Measurements from ENCODE around the gene CTH. TPM values are rescaled to one million over a fixed set of nuclear protein-coding genes. Genes with fewer than 3 reads are reported as not detected.

The CTH gene
- total and polyA plus RNA-seq, 2 of the 4 experiments (the other 2 are of a cell fraction): 2.7 to 3.0 TPM

DNA sequence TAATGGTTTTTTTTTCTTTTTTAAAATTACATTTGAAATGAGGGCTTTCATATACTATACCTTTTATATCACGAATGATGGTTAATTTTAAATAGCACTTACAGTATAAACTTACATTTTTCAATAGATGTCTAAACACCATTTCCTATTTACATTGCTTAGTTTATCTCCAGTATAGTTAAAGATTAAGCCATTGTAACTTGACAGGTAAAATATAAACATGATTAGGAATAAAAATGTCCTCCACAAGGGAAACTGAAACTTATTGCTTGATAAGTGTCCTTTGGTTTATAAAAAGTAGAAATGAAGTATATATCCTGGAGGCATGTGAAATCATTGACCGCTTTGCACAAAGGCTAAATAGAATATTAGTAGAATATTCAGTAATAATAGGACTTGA, 20.2 kb downstream of the CTH start:
- no peak for ATAC-seq (ENCODE audit: low read depth)
- ChIA-PET POLR2A (ENCODE audit: unreplicated experiment) (no interaction called here), CTCF (no interaction called here)
- Histone ChIP-seq H3K27ac (ENCODE audit: insufficient read depth, low read length) (no peak overlapping the region), H4K5ac (ENCODE audit: low read depth, low read length) (no peak overlapping the region), H2BK120ac (ENCODE audit: low read depth, low read length) (no peak overlapping the region), H3K4ac (ENCODE audit: low read depth, low read length) (no peak overlapping the region), H3K9me1 (ENCODE audit: insufficient read depth, low read length) (no peaks in the 10 kb centered on the region), H3K4me2 (ENCODE audit: low read depth, low read length) (no peak overlapping the region), H2BK15ac (ENCODE audit: low read depth, low read length) (no peak overlapping the region), H3K79me1 (ENCODE audit: low read depth in 1 of 2, low read length in 2 of 2) (no peaks in the 10 kb centered on the region), H2AK5ac (ENCODE audit: low read depth, low read length) (no peak overlapping the region), H3K9ac (ENCODE audit: low read depth, low read length) (no peak overlapping the region), H3K4me1 (ENCODE audit: control insufficient read depth, insufficient read depth, low read length) (no peaks in the 10 kb centered on the region), H3K9me3 (ENCODE audit: control insufficient read depth, insufficient read depth, low read length) (no peaks in the 10 kb centered on the region), H2BK5ac (ENCODE audit: low read depth, low read length, poor library complexity, severe bottlenecking) (no peak overlapping the region), H3K14ac (replicated peaks; ENCODE audit: low read depth, low read length) (no peak overlapping the region), H3K56ac (ENCODE audit: extremely low read depth, insufficient read depth, low read length) (no peak overlapping the region), H3K4me3 (ENCODE audit: insufficient read depth, low read depth, low read length) (no peak overlapping the region), H4K20me1 (ENCODE audit: insufficient read depth, low read length) (no peaks in the 10 kb centered on the region), H3K23ac (ENCODE audit: low read depth, low read length) (no peak overlapping the region), H4K91ac (ENCODE audit: insufficient read depth, low read depth, low read length) (no peak overlapping the region), H4K8ac (ENCODE audit: low read depth in 2 of 2, low read length in 2 of 2) (no peak overlapping the region), H3K36me3 (ENCODE audit: control insufficient read depth, insufficient read depth, low read length) (peaks cover 7% of the 10 kb centered on the region), H2AFZ (replicated peaks; ENCODE audit: low read length, poor library complexity) (no peak overlapping the region), H3K18ac (ENCODE audit: low read depth, low read length) (no peak overlapping the region), H3K27me3 (ENCODE audit: control insufficient read depth, insufficient read depth, low read length) (no peaks in the 10 kb centered on the region), H2BK20ac (ENCODE audit: low read depth, low read length) (no peak overlapping the region), H2AK9ac (replicated peaks; ENCODE audit: low read depth, low read length, poor library complexity) (no peak overlapping the region)
- WGBS, 2 experiments (ENCODE audit: extremely low coverage in 2 of 2, insufficient read length in 1 of 2): no CpG with 5 or more reads among the region's 2 CpGs
- in situ Hi-C loops (cut with MboI; ENCODE audit: low sequenced_read_pairs): no loop called here
- dilution Hi-C loops (cut with HindIII; ENCODE audit: low sequenced_read_pairs, unreplicated experiment): no loop called here
- intact Hi-C loops (cut with micrococcal nuclease): no loop called here
- DNase-seq: no peak
- TF ChIP-seq NFE2L2 (IDR thresholded peaks at IDR 0.05; ENCODE audit: low read depth, low read length) (no peak), CEBPB (IDR thresholded peaks at IDR 0.05; ENCODE audit: low read depth, low read length) (no peak), CHD1 (IDR thresholded peaks at IDR 0.05; ENCODE audit: low read depth, low read length) (no peak), FOS (IDR thresholded peaks at IDR 0.05; ENCODE audit: low read depth, low read length) (no peak), MXI1 (IDR thresholded peaks at IDR 0.05; ENCODE audit: borderline replicate concordance, low read depth, low read length) (no peak), SMC3 (IDR thresholded peaks at IDR 0.05; ENCODE audit: low read depth, low read length) (no peak), POLR2A (IDR thresholded peaks at IDR 0.05; ENCODE audit: low read depth, low read length) (no peak), BHLHE40 (IDR thresholded peaks at IDR 0.05; ENCODE audit: low read depth, low read length) (no peak), RAD21 (IDR thresholded peaks at IDR 0.05; ENCODE audit: low read length) (no peak), MAFK (IDR thresholded peaks at IDR 0.05; ENCODE audit: low read depth, low read length) (no peak), RCOR1 (IDR thresholded peaks at IDR 0.05; ENCODE audit: insufficient replicate concordance, low read length) (no peak), MAZ (IDR thresholded peaks at IDR 0.05; ENCODE audit: borderline replicate concordance, low read depth, low read length) (no peak), RFX5 (IDR thresholded peaks at IDR 0.05; ENCODE audit: low read depth, low read length) (no peak)
- TF ChIP-seq, protein P1, sequence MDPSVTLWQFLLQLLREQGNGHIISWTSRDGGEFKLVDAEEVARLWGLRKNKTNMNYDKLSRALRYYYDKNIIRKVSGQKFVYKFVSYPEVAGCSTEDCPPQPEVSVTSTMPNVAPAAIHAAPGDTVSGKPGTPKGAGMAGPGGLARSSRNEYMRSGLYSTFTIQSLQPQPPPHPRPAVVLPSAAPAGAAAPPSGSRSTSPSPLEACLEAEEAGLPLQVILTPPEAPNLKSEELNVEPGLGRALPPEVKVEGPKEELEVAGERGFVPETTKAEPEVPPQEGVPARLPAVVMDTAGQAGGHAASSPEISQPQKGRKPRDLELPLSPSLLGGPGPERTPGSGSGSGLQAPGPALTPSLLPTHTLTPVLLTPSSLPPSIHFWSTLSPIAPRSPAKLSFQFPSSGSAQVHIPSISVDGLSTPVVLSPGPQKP (IDR thresholded peaks at IDR 0.05; ENCODE audit: borderline replicate concordance, low read depth, low read length): no peak
- TF ChIP-seq, protein P2, sequence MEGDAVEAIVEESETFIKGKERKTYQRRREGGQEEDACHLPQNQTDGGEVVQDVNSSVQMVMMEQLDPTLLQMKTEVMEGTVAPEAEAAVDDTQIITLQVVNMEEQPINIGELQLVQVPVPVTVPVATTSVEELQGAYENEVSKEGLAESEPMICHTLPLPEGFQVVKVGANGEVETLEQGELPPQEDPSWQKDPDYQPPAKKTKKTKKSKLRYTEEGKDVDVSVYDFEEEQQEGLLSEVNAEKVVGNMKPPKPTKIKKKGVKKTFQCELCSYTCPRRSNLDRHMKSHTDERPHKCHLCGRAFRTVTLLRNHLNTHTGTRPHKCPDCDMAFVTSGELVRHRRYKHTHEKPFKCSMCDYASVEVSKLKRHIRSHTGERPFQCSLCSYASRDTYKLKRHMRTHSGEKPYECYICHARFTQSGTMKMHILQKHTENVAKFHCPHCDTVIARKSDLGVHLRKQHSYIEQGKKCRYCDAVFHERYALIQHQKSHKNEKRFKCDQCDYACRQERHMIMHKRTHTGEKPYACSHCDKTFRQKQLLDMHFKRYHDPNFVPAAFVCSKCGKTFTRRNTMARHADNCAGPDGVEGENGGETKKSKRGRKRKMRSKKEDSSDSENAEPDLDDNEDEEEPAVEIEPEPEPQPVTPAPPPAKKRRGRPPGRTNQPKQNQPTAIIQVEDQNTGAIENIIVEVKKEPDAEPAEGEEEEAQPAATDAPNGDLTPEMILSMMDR (conservative IDR thresholded peaks at IDR 0.05; ENCODE audit: low read depth, low read length): no peak
- TF ChIP-seq, protein P3, sequence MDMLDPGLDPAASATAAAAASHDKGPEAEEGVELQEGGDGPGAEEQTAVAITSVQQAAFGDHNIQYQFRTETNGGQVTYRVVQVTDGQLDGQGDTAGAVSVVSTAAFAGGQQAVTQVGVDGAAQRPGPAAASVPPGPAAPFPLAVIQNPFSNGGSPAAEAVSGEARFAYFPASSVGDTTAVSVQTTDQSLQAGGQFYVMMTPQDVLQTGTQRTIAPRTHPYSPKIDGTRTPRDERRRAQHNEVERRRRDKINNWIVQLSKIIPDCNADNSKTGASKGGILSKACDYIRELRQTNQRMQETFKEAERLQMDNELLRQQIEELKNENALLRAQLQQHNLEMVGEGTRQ (IDR thresholded peaks at IDR 0.05; ENCODE audit: low read depth, low read length): no peak
- no TSS peak for BruUV-seq (replicated peaks)
